ENCODE measurements around the gene TMSB10. TPM values are rescaled to one million over a fixed set of nuclear protein-coding genes. Genes with fewer than 3 reads are reported as not detected.

The TMSB10 gene
- total and polyA plus RNA-seq, 2 experiments from 2014 or later, result 3,621 to 6,241 TPM

DNA sequence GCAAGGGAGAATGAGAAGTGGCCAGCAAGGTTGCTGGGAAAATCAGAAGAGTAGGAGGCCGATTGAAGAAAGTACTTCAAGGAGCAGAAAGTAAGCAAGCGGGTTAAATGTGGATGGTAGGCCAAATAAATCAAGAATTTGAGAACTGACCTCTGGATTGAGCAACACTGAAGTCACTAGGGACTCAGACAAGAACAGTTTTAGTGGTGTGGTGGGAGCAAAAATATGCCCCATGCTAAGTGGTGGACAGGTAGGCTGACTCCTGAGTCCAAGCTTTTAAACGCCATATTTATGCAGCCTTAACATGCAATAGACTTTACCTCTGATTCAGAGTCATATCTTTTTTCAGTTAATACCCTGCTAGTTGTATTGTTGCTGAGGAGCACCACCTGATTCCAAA, 29.1 kb upstream of the TMSB10 start:
- Histone ChIP-seq H3K36me3 (ENCODE audit: low read depth) (no peaks in the 10 kb centered on the region), H3K9me3 (ENCODE audit: low read depth) (no peaks in the 10 kb centered on the region), H3K79me2 (ENCODE audit: insufficient read depth) (no peaks in the 10 kb centered on the region), H4K20me1 (ENCODE audit: insufficient read depth) (no peaks in the 10 kb centered on the region), H3K9ac (no peak overlapping the region), H2AFZ (no peak overlapping the region), H3F3A (ENCODE audit: insufficient read depth) (no peaks in the 10 kb centered on the region; the same call in 1 of the 2 replicates), H3K4me2 (ENCODE audit: unreplicated experiment) (no peak overlapping the region), H3K4me3 (no peak overlapping the region), H3K4me1 (ENCODE audit: insufficient read depth) (no peaks in the 10 kb centered on the region), H3K27me3 (replicated peaks; ENCODE audit: insufficient read depth) (no peaks in the 10 kb centered on the region), H3K27ac (no peak overlapping the region), H3K9me2 (ENCODE audit: insufficient read depth) (no peaks in the 10 kb centered on the region)
- in situ Hi-C loops (cut with MboI), result loop anchor here (10.0 kb wide), 1 partner anchor 382 kb away; no protein-coding TSS in a partner anchor
- DNase-seq, result no peak
- WGBS, 2 experiments (ENCODE audit: low coverage in 1 of 2, low lambda C conversion rate in 2 of 2, missing lambda C conversion rate in 2 of 2), result 93 to 95% methylated on average over 3 of the region's 3 CpGs
- no peak for TF ChIP-seq EZH2 (IDR thresholded peaks at IDR 0.05; ENCODE audit: insufficient read depth, poor library complexity, severe bottlenecking)
- no peak for TF ChIP-seq EZH2phosphoT487 (IDR thresholded peaks at IDR 0.05; ENCODE audit: insufficient read depth, low read depth)

DNA sequence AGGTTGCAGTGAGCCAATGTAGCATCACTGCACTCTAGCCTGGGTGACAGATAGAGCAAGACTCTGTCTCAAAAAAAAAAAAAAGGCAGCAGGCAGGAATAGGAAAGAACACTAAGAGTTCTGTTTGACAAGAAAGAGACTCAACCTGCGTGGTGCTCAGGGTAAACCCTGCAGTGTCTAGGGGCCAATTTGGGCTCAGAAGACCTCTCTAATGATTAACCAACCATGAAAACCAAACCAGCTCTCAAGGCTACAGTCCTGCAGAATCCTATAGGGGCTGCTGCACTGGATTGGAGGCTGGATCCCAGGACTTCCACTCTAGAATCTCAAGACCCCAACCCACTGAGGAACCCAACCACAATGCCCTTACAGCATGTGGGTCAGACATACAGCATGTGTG, 27.0 kb upstream of the TMSB10 start:
- Histone ChIP-seq H3K79me2 (ENCODE audit: insufficient read depth) (no peaks in the 10 kb centered on the region), H3K9me3 (ENCODE audit: low read depth) (no peaks in the 10 kb centered on the region), H3K36me3 (ENCODE audit: low read depth) (no peaks in the 10 kb centered on the region), H3K4me3 (no peak overlapping the region), H3K9me2 (ENCODE audit: insufficient read depth) (no peaks in the 10 kb centered on the region), H3K4me1 (ENCODE audit: insufficient read depth) (0 out of 2 replicates have a peak, but pooled peaks cover 4% of the 10 kb centered on the region), H3F3A (ENCODE audit: insufficient read depth) (peaks cover 15% of the 10 kb centered on the region; the same call in 1 of the 2 replicates), H3K27ac (no peak overlapping the region), H2AFZ (no peak overlapping the region), H3K4me2 (ENCODE audit: unreplicated experiment) (no peak overlapping the region), H3K9ac (no peak overlapping the region), H4K20me1 (ENCODE audit: insufficient read depth) (no peaks in the 10 kb centered on the region), H3K27me3 (replicated peaks; ENCODE audit: insufficient read depth) (no peaks in the 10 kb centered on the region)
- WGBS, 2 experiments (ENCODE audit: low coverage in 1 of 2, low lambda C conversion rate in 2 of 2, missing lambda C conversion rate in 2 of 2), result 94 to 100% methylated on average over 1 of the region's 1 CpG
- TF ChIP-seq EZH2phosphoT487 (IDR thresholded peaks at IDR 0.05; ENCODE audit: insufficient read depth, low read depth) (no peak), EZH2 (IDR thresholded peaks at IDR 0.05; ENCODE audit: insufficient read depth, poor library complexity, severe bottlenecking) (no peak)
- no peak for DNase-seq
- in situ Hi-C loops (cut with MboI), result loop anchor here (10.0 kb wide), 1 partner anchor 384 kb away; no protein-coding TSS in a partner anchor

DNA sequence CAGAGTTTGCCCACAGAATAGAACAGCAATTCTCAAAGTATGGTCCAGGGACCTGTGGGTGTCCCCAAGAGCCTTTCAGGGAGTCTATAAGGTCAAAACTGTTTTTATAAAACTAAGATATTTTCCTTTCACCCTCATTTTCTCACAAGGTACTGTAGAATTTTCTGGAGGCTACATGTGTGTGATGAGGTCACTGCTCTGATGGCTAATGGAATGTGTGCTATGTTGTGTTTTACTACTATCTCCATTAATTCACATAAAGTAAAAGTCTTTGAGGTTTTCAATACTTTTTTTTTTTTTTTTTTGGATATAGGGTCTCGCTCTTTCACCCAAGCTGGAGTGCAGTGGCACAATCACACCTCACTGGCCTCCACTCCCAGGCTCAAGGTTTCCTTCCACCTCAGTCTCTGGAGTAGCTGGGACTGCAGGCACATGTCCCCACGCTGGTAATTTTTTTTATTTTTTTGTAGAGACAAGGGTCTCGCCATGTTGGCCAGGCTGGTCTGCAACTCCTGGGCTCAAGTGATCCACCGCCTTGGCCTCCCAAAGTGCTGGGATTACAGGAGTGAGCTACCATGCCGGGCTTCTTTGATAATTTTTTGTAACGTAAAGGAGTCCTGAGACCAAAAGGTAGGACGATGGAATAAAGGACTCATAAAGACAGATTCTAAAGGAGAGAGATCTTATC, 26.4 kb upstream of the TMSB10 start:
- Histone ChIP-seq H2AFZ (no peak overlapping the region), H3K9ac (no peak overlapping the region), H3K36me3 (ENCODE audit: low read depth) (no peaks in the 10 kb centered on the region), H4K20me1 (ENCODE audit: insufficient read depth) (no peaks in the 10 kb centered on the region), H3K9me3 (ENCODE audit: low read depth) (no peaks in the 10 kb centered on the region), H3K27me3 (replicated peaks; ENCODE audit: insufficient read depth) (no peaks in the 10 kb centered on the region), H3K79me2 (ENCODE audit: insufficient read depth) (no peaks in the 10 kb centered on the region), H3K27ac (no peak overlapping the region), H3K4me1 (ENCODE audit: insufficient read depth) (0 out of 2 replicates have a peak, but pooled peaks cover 4% of the 10 kb centered on the region), H3F3A (ENCODE audit: insufficient read depth) (peaks cover 15% of the 10 kb centered on the region; the same call in 1 of the 2 replicates), H3K4me3 (no peak overlapping the region), H3K4me2 (ENCODE audit: unreplicated experiment) (no peak overlapping the region), H3K9me2 (ENCODE audit: insufficient read depth) (no peaks in the 10 kb centered on the region)
- DNase-seq, result peak; percentile 33
- TF ChIP-seq EZH2 (IDR thresholded peaks at IDR 0.05; ENCODE audit: insufficient read depth, poor library complexity, severe bottlenecking), result no peak
- no peak for TF ChIP-seq EZH2phosphoT487 (IDR thresholded peaks at IDR 0.05; ENCODE audit: insufficient read depth, low read depth)
- 68 to 69% methylated on average over 6 to 7 of the region's 7 CpGs for WGBS, 2 experiments (ENCODE audit: low coverage in 1 of 2, low lambda C conversion rate in 2 of 2, missing lambda C conversion rate in 2 of 2)
- in situ Hi-C loops (cut with MboI), result loop anchor here (10.0 kb wide), 1 partner anchor 384 kb away; no protein-coding TSS in a partner anchor

DNA sequence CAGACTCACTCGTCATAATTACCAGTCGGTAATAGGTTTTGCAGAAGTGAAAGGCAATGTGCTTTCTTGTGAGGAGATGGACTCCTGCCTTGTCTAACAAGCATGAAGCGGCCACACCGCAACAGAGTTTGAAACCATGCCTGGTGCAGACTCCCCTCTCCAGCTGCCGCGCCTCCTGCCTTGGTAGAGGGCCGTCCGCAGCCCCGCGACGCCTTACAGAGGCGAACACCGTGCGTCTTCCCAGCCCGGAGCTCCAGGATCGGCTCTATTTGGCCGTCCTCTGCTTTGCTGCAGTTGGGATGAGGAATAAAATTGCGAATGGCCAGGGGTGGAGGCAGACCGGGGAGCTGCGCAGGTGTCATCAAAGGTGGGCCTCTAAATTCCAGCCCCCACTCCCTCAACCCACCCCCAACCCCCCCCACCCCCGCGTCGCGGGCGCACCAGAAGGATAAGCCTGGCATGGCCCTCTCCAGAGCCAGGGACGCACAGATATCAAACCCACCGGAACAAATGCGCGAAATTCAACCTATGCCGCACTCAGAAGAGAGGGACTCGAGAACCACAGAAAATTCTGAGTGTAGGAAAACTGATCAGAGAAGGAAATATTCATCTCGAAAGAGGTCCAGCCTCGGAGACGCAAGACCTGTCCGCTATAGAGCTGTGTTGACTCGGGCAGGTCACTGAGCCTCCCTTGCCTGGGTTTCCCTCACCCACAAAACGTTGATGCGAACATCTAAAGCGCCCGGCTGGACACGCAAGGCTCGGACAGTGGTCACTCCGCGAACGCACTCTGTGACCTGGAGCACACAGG, 25.7 kb upstream of the TMSB10 start:
- H3K9ac ChIP-seq, result peak overlapping the region; percentile 64; the same call in 1 of the 2 replicates
- in situ Hi-C loops (cut with MboI), result loop anchor here (10.0 kb wide), 1 partner anchor 385 kb away; no protein-coding TSS in a partner anchor
- no peaks in the 10 kb centered on the region for H3K9me2 ChIP-seq (ENCODE audit: insufficient read depth)

More for the DNA sequence above, 25.7 kb upstream of the TMSB10 start:
- DNase-seq, result peak; percentile 27
- 23 to 29% methylated on average over 43 to 45 of the region's 45 CpGs for WGBS, 2 experiments (ENCODE audit: low coverage in 1 of 2, low lambda C conversion rate in 2 of 2, missing lambda C conversion rate in 2 of 2)
- no peak for TF ChIP-seq EZH2 (IDR thresholded peaks at IDR 0.05; ENCODE audit: insufficient read depth, poor library complexity, severe bottlenecking)
- TF ChIP-seq EZH2phosphoT487 (IDR thresholded peaks at IDR 0.05; ENCODE audit: insufficient read depth, low read depth), result no peak
- Histone ChIP-seq H3K4me3 (peak overlapping the region; percentile 79), H3F3A (ENCODE audit: insufficient read depth) (peaks cover 15% of the 10 kb centered on the region; the same call in 1 of the 2 replicates), H2AFZ (peak overlapping the region; percentile 90), H4K20me1 (ENCODE audit: insufficient read depth) (no peaks in the 10 kb centered on the region), H3K4me2 (ENCODE audit: unreplicated experiment) (peak overlapping the region; percentile 94), H3K27ac (no peak overlapping the region), H3K9me3 (ENCODE audit: low read depth) (no peaks in the 10 kb centered on the region), H3K27me3 (replicated peaks; ENCODE audit: insufficient read depth) (no peaks in the 10 kb centered on the region), H3K4me1 (ENCODE audit: insufficient read depth) (0 out of 2 replicates have a peak, but pooled peaks cover 4% of the 10 kb centered on the region), H3K36me3 (ENCODE audit: low read depth) (no peaks in the 10 kb centered on the region), H3K79me2 (ENCODE audit: insufficient read depth) (no peaks in the 10 kb centered on the region)
